DMS153 treated with DMSO at 0.1 percent for 48 hours (cell line): Measurements from ENCODE around the gene MAP4K3.
A peak's percentile ranks its signal among the peaks of the same experiment; 100 is the strongest.

ENCODE experiments used
- DNase-seq: peaks from one replicate; lab custom pipeline; 2025; ENCODE audit not compliant: unreplicated experiment; lab: John Stamatoyannopoulos, UW

The MAP4K3 gene

DNA sequence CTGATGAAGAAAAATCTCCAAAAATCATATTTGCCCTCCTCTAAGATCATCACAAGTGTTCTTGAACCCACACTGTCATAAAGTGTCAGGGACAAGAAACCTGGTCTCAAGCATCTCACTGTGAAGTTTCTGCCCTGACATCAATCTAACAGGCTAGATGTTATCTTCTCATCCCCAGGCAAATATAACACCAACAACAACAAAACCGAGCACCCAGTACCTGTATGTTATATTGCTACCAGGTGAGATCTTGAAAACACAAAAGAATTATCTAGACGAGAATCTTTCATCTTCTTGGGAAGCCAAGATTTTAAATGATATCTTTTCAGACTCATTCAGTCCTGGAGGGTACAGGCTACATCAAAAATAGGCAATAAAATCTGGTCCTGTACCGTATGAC, 8.8 kb upstream of the MAP4K3 start:
- no peak for DNase-seq

DNA sequence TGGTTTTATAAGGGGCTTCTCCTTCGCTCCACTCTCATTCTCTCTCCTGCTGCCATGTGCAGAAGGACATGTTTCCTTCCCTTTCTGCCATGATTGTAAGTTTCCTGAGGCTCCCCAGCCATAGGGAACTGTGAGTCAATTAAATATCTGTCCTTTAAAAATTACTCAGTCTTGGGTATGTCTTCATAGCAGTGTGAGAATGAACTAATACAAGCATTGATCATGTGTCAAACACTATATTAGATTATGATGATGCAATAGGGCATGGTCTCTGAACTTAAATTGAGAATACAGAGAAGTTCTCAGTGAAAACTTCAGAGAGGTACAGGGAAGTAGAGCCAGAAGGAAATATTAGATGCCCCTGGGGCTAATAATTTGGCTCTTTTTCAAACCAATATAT, 5.9 kb upstream of the MAP4K3 start:
- no peak for DNase-seq

GRCh38 chr2:39437522-39438296, 624 bp upstream of the MAP4K3 start:
- DNase-seq = peak; percentile 39

DNA sequence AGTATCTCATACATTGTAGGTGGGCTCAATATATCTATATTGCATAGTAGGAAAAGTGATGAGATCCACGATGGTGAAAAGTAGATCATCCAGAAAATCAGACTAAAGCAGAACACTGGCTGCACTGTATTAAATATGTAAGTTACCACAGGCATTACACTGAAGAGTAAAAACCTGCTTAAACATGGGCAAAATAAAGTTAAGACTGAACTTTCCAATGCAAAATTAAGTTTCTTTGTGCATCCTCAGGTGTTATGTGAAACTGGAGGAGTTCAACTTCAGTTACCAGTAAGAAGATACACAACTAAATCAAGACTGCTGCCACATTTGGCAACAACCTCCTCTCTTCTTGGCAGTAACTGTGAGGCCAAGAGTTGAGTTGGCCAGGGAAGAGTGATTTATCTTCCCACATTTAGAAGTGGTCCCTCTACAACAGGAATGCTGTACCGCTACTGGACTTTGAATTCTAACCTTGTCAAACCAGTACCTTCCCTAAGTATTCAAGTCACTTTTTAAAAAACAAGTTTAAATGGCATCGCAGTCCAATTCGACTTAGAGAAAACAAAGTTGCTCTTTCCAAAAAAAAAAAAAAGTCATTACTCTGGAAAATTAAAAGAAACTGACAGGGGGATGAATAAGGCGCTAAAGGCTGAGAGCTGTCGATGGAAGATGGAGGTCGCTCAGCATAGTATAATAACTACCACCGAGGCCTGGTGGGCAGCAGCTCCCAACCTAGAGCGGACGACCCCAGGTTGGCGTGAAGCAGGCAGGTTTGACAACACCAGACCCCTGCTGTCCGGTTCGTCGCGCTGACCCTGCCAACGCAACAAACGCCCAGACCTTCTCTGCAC, 1.1 kb downstream of the MAP4K3 start:
- DNase-seq = no peak

- DNase-seq = no peak
Observed at GRCh38 chr2:39435234-39435633, 1.9 kb downstream of the MAP4K3 start.

- DNase-seq = no peak
Observed at GRCh38 chr2:39434233-39434897, 2.7 kb downstream of the MAP4K3 start.

GRCh38 chr2:39433586-39434195, 3.4 kb downstream of the MAP4K3 start:
- no peak for DNase-seq

GRCh38 chr2:39432701-39433100, 4.4 kb downstream of the MAP4K3 start:
- peak; percentile 26 for DNase-seq

DNA sequence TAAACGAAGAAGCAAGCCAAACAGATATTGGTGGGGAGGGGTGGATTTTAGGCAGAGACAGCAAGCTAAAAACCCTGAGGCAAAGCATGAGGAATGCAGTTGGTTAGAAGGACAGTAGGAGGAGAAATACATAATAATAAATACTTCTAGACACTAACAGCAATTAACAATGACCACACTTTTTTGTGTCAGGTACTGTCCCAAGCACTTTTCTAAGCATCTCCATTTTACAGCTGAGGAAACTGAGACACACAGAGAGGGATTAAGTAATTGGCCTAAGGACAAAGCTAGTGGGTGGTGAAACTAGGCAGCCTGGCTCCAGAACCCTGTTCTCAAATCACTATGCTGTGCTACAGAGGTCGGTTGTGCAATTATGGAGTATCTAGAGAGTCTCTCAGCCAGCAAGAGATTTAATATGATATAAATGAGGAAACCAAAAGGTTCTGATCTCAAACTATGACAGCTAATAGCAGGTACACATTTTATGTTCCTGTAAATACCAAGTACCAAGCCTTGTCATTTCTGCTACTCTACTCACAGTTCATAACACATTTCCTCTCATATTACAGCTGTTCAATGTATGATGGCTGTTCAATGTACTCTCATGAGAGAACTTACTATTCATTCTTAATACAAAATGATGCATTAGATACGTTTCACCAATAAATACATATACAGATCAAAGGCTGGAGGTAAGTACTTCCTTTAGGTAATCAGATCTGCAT, 5.3 kb downstream of the MAP4K3 start:
- DNase-seq = no peak

DNA sequence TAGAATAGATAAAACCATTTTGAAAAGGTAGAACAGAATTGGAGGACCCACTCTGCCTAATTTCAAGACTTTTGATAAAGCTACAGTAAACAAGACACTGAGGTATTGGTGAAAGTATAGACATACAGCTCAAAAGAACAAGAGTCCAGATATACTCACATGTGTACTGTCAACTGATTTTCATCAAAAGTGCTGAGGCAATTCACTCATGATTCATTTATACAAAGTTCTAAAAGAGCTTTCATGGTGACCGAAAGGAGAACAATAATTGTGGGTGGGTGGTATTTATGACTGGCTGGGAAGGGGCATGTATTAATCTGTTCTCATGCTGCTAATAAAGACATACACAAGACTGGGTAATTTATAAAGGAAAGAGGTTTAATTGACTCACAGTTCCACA, 7.3 kb downstream of the MAP4K3 start:
- DNase-seq = no peak

GRCh38 chr2:39424951-39425350, 12.1 kb downstream of the MAP4K3 start:
- DNase-seq = no peak

GRCh38 chr2:39422700-39423099, 14.4 kb downstream of the MAP4K3 start:
- DNase-seq = no peak

- DNase-seq = no peak
Observed at GRCh38 chr2:39421354-39421753, 15.7 kb downstream of the MAP4K3 start.

DNA sequence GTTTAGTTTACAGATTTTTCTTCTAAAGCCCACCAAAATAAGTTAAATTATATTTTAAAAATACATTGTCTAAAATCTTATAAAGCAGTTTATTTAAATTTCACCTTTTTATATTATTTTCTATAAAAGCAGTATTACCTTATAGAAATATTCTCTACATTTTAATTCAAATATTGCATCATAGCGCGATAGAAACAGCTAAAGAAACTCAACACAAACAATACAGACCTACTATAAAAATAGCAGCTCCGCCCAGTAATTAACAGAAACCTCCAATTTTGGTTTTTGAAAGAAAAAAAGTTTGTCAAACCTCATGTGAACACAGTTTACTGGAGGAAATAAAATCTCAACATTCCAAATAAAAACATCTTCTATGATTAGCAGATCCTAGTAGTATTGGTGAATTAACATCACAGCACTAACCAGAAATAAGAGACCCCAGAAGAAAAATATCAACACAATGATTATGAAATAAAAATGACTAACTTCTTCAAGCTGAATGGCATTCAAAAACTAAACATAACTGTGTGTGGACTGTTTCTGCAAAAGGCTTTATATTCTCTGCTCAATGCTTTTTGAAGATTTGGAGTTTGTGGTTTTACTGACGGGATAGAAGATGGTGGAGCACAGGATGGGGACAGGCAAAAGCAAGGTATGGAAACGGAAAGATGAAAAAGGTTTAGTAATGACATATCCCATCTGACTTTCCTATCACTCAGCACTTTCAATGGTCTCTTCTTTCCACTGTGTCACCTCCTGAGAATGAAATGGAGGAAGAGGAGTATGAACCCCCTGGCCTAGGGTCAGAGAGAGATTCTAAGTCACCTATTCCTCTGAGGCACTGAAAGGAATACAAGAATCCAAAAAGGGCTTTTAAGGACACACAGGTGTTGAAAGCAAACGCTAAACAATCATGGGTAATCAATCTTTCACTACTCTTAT, 17.5 kb downstream of the MAP4K3 start:
- no peak for DNase-seq

DNA sequence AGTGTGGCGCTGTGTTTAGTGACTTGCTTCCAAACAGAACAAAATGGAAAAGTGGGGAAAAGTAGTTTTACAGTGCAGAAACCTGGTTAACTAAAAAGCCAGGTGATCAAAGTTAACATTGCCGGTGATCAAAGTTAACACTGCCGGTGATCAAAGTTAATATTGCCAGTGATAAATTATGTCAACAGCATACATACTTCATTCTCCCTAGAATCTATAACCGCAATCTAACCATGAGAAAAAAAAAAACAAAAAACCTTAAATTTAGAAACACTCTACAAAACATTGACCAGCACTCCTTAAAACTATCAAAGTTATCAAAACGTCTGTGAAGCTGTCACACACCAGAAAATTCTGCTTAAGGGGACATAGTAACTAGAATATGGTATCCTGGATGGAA, 18.6 kb downstream of the MAP4K3 start:
- DNase-seq = no peak

DNA sequence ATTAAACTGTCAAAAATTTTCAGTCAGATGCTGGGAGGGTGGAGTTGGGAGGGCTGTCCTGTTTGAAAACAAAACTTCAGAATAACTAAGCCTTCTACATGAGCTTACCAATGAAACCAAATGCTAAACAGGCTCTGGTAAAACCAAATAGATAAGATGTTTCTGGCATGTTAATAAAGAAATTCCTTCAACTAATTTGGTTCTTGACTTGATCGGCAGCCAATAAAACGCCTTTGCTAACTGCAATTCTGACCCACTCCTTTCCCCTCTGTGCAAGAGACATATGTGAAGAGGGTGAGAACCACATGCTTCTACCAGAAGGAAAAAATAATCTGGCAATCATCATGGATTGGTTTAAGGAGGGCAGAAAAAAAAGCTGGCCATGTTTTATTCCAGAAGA, 20.9 kb downstream of the MAP4K3 start:
- no peak for DNase-seq

GRCh38 chr2:39413063-39413737, 23.9 kb downstream of the MAP4K3 start:
- no peak for DNase-seq

GRCh38 chr2:39411181-39411944, 25.7 kb downstream of the MAP4K3 start:
- DNase-seq = no peak
